ENCODE measurements around the gene STOX1. TPM values are rescaled to one million over a fixed set of nuclear protein-coding genes. Genes with fewer than 3 reads are reported as not detected.

Gene STOX1
- total RNA-seq, 1 experiment from 2014 or later = 5.9 TPM

GRCh38 chr10:68792115-68792514 lies 35.2 kb upstream of the STOX1 start:
- peak; percentile 27; the same call in 1 of the 2 replicates for ATAC-seq
- CTCF ChIA-PET = no interaction called here
- no peak for TF ChIP-seq JUND (IDR thresholded peaks at IDR 0.05)
- TF ChIP-seq RAD21 (IDR thresholded peaks at IDR 0.05; ENCODE audit: low read depth) = peak; percentile 52
- peak; percentile 3 to 30 (median 20); a peak in 1 of 6 replicates for TF ChIP-seq CTCF (IDR thresholded peaks at IDR 0.05 in 2 of 3, conservative IDR thresholded peaks at IDR 0.05 in 1 of 3; ENCODE audit: borderline replicate concordance in 1 of 3, insufficient read depth in 1 of 3, low read depth in 2 of 3, low read length in 2 of 3)
- no peaks in the 10 kb centered on the region for H3K4me1 ChIP-seq (ENCODE audit: control insufficient read depth in 1 of 2, insufficient read depth in 2 of 2, low read length in 2 of 2)
- H3K4me3 ChIP-seq (replicated peaks in 1 of 2; ENCODE audit: low read depth in 1 of 2, low read length in 2 of 2) = no peak overlapping the region
- no peak overlapping the region for H3K9ac ChIP-seq (ENCODE audit: low read length)
- H3K79me2 ChIP-seq (ENCODE audit: insufficient read depth, low read length) = no peaks in the 10 kb centered on the region
- no peak for DNase-seq (ENCODE audit: low read depth, low spot score)
- BruUV-seq (replicated peaks) = no TSS peak
- POLR2A ChIA-PET = no interaction called here
- RAD21 ChIA-PET (ENCODE audit: low non-redundant PET in 1 of 2, low total read pairs in 2 of 2, uncharacterized antibody in 2 of 2, unreplicated experiment in 2 of 2) = no interaction called here
- intact Hi-C loops (cut with micrococcal nuclease) = loop anchor here (1.0 to 10.0 kb wide), 3 partner anchors 105 to 300 kb away; partner anchors contain the start of gene DDX21
- H3K9me2 ChIP-seq (ENCODE audit: insufficient read depth) = no peaks in the 10 kb centered on the region
- H3K27me3 ChIP-seq (ENCODE audit: insufficient read depth, low read length) = no peaks in the 10 kb centered on the region
- peaks cover 32 to 48% of the 10 kb centered on the region in 2 experiments for H3K36me3 ChIP-seq (ENCODE audit: control insufficient read depth in 1 of 2, insufficient read depth in 2 of 2, low read length in 2 of 2)
- H3K9me3 ChIP-seq (ENCODE audit: control insufficient read depth in 1 of 2, insufficient read depth in 1 of 2, low read depth in 1 of 2, low read length in 2 of 2) = no peaks in the 10 kb centered on the region
- no peaks in the 10 kb centered on the region for H4K20me1 ChIP-seq (ENCODE audit: insufficient read depth)
- H2AFZ ChIP-seq (ENCODE audit: low read depth, low read length, poor library complexity, severe bottlenecking) = no peak overlapping the region
- H3K4me2 ChIP-seq (ENCODE audit: low read length) = no peak overlapping the region
- no peak overlapping the region for H3K27ac ChIP-seq (ENCODE audit: low read depth, low read length)

GRCh38 chr10:68795886-68796532 lies 31.3 kb upstream of the STOX1 start:
- CTCF ChIA-PET = no interaction called here
- no peaks in the 10 kb centered on the region for H3K9me2 ChIP-seq (ENCODE audit: insufficient read depth)
- ATAC-seq (no peak), DNase-seq (ENCODE audit: low read depth, low spot score) (no peak)
- intact Hi-C loops (cut with micrococcal nuclease) = loop anchor here (10.0 kb wide), 1 partner anchor 159 kb away; the partner anchor contains the start of gene DDX21
- H3K36me3 ChIP-seq (ENCODE audit: control insufficient read depth in 1 of 2, insufficient read depth in 2 of 2, low read length in 2 of 2) = peaks cover 9 to 21% of the 10 kb centered on the region in 2 experiments; a peak in 2 of 4 replicates
- H4K20me1 ChIP-seq (ENCODE audit: insufficient read depth) = no peaks in the 10 kb centered on the region
- H3K27ac ChIP-seq (ENCODE audit: low read depth, low read length) = no peak overlapping the region
- H3K4me2 ChIP-seq (ENCODE audit: low read length) = no peak overlapping the region
- no peaks in the 10 kb centered on the region for H3K79me2 ChIP-seq (ENCODE audit: insufficient read depth, low read length)
- RAD21 ChIA-PET (ENCODE audit: low non-redundant PET in 1 of 2, low total read pairs in 2 of 2, uncharacterized antibody in 2 of 2, unreplicated experiment in 2 of 2) = interaction anchor here in 1 of 2 experiments (0.8 kb wide), 1 partner anchor 38 kb away, joined by 5 read pairs; no protein-coding TSS in a partner anchor
- TF ChIP-seq CBX3 (IDR thresholded peaks at IDR 0.05; ENCODE audit: low read depth) (no peak), EGR1 (IDR thresholded peaks at IDR 0.05; ENCODE audit: low read depth) (no peak), SP1 (IDR thresholded peaks at IDR 0.05; ENCODE audit: low read depth) (no peak), SIN3A (IDR thresholded peaks at IDR 0.05; ENCODE audit: low read depth) (no peak), ATF3 (IDR thresholded peaks at IDR 0.05) (no peak), MAX (IDR thresholded peaks at IDR 0.05) (no peak), EZH2 (IDR thresholded peaks at IDR 0.05) (no peak), ZBTB33 (IDR thresholded peaks at IDR 0.05; ENCODE audit: extremely low read depth, insufficient replicate concordance, low read length) (no peak), ELF1 (IDR thresholded peaks at IDR 0.05; ENCODE audit: borderline replicate concordance, low read depth) (no peak), POLR2AphosphoS5 (IDR thresholded peaks at IDR 0.05; ENCODE audit: low read depth, low read length) (no peak), YY1 (IDR thresholded peaks at IDR 0.05; ENCODE audit: extremely low read depth, insufficient replicate concordance, low read depth, low read length) (no peak), FOSL1 (IDR thresholded peaks at IDR 0.05; ENCODE audit: low read depth) (no peak)
- no TSS peak for BruUV-seq (replicated peaks)
- no peak overlapping the region for H2AFZ ChIP-seq (ENCODE audit: low read depth, low read length, poor library complexity, severe bottlenecking)
- H3K4me3 ChIP-seq (replicated peaks in 1 of 2; ENCODE audit: low read depth in 1 of 2, low read length in 2 of 2) = no peak overlapping the region
- no peaks in the 10 kb centered on the region for H3K9me3 ChIP-seq (ENCODE audit: control insufficient read depth in 1 of 2, insufficient read depth in 1 of 2, low read depth in 1 of 2, low read length in 2 of 2)
- H3K27me3 ChIP-seq (ENCODE audit: insufficient read depth, low read length) = no peaks in the 10 kb centered on the region
- POLR2A ChIA-PET = no interaction called here
- no peak overlapping the region for H3K9ac ChIP-seq (ENCODE audit: low read length)
- H3K4me1 ChIP-seq (ENCODE audit: control insufficient read depth in 1 of 2, insufficient read depth in 2 of 2, low read length in 2 of 2) = peaks cover 4 to 6% of the 10 kb centered on the region in 2 experiments; a peak in 2 of 4 replicates

Measured in HCT116 (cell line).